ENCODE data around the gene SEL1L2. TPM values are rescaled to one million over a fixed set of nuclear protein-coding genes. Genes with fewer than 3 reads are reported as not detected.

The SEL1L2 gene
- total RNA-seq, 1 experiment from 2014 or later: not detected

DNA sequence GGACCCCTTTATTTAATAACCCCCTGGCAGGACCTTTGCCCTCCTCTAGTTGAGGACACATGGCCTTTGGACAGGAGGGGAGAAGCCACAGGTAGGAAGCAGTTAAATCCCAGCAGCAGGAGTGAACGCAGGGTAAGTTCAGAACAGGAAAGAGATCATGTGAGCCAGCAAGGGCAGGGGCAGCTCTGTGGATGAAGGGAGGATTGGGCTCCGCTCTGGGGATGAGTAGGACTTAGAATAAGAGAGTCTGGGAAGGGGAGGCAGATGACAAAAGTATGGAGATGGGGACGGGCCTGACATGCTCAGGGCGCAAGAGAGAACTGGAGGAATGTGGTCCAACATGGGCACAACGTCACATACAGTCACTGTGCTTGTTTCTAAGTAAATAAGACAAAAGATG lies 116.6 kb downstream of the SEL1L2 start:
- DNase-seq (ENCODE audit: extremely low read depth, low read depth): no peak

DNA sequence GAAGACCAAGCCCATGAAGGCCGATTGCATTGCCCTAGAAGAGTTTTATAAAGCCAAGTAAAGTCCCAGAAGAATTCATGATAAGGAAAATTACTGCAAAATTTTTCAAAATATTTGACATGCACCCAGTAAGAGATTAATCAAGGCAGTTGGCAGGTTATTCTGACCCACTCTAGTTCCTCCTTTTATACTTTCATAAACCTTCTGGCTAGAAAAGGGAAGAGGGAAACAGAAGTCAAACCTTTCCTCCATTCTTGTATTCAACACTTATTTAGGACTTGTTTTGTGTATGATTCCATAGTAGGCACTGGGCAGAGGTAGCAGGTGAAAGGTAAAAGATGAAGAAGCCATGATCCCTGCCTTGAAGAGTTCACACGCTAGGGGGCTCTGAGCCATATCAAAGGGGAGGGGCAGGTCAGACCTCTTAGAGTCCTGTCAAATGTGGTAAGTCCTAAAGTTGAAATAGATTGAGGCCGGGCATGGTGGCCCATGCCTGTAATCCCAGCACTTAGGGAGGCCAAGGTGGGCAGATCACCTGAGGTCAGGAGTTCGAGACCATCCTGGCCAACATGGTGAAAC lies 120.2 kb downstream of the SEL1L2 start:
- no peak for DNase-seq (ENCODE audit: extremely low read depth, low read depth)

DNA sequence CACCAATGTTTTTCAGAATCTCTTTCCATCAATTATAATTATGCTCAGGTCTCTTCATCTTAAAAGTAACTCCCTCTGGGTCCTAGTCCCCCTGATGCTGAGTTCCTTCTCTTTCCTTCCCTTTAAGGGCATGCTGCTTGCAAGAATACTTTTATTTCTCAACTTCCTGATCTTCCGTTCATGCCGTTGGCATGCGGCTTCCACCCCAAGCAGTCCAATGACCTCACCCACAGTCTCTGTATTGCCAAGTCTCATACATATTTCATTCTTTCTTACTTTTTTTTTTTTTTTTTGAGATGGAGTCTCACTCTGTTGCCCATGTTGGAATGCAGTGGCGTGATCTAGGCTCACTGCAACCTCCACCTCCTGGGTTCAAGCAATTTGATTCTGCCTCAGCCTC lies 122.1 kb downstream of the SEL1L2 start:
- no peak for DNase-seq (ENCODE audit: extremely low read depth, low read depth)

DNA sequence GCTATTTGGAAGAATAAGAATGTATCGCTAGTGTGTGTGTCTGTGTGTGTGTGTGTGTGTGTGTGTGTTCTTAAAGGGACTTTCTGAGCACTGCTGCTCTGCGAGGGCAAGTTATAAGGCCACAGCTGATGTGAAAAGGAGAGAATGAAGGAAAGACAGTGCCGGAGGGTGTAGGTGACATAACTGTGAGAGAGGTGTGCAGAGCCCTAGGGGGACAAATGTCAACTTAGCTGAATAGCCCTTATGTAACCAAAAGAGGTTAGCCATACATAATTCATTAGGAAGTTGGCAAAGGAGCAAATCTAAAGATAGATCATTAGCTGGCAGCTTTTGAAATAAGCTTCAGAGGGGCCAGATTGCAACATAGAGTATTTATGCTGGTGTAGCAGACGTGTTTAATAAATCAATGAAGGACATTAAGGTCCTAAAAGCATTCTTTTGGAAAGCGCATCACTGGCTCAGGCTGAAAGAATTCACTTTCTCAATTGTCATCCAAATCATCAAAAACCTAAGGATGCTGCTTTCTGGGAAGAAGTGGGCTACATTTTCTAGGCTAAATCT lies 124.5 kb downstream of the SEL1L2 start:
- DNase-seq (ENCODE audit: extremely low read depth, low read depth): no peak

DNA sequence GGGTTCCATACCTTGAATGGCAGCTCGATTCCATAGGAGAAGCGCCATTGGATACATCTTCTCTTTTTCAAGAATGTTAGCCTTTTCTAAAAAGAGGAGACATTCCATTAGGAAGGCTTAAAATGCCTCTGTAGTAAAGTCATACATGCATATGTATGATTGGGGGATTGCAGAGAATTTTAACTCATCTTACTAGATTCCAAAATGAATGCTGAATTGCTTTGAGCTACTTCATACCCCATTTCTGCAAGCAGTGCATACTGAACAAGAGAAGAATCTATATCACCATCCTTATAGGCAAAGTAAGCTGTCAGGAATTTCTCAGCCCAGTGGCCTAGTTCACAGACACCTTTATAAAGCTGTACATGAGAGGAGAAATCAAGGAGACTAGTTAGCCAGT lies 125.3 kb downstream of the SEL1L2 start:
- DNase-seq (ENCODE audit: extremely low read depth, low read depth): no peak

DNA sequence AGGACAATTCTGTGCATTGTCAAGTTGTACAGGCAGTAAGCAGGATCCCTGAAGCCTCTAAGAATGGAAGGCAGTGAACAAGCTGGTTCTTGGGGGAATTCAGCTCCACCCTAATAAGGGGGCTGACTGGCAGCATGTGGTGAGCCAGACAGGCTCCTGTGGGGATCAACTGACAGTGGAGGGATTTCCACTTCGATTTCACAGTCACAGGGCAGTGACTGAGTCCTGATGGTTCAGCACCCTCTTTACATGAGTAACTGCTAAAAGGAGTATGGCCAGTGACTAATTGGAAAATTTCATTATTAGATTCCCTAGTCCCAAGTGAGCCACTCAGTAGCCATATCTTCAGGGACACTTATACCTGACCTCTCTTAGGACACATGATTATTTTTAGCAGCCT lies 127.2 kb downstream of the SEL1L2 start:
- DNase-seq (ENCODE audit: extremely low read depth, low read depth): no peak

DNA sequence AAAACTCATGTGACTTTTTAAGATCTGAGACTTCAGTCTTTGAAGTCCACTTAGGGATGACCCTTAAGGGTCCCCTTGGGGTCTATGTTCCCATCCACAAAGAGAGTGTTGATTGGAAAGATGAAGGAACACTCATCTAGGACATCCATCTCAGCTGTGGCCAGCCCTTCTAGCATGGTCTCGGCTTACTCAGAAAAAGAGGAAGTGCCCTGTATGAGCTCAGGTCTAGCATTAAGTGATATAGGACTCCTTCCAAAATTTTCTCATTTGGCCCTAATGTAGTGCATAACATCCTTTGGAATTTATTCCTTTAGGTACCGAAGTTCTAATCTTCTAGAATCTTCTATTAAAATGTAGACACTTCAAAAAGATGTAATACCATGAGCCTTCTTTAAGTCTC lies 128.2 kb downstream of the SEL1L2 start:
- no peak for DNase-seq (ENCODE audit: extremely low read depth, low read depth)

DNA sequence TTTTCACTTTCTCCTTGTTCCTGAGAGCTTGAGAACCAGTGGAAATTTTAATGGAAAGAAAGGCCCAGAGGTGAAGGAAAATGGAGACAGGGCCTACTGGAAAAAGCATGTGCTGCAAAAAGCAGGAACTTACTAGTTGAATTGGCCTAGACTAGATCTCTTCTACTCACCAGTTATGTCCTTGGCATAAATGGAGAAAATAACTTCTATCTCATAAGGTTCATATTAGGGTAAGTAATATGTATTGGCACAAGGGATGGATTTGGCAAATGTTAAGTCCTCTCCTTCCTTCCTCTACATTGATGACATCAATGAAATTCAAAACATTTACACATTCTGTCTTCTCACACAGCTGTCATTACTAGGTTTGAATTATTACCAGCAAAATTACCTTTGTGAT lies 131.5 kb downstream of the SEL1L2 start:
- DNase-seq (ENCODE audit: extremely low read depth, low read depth): no peak

DNA sequence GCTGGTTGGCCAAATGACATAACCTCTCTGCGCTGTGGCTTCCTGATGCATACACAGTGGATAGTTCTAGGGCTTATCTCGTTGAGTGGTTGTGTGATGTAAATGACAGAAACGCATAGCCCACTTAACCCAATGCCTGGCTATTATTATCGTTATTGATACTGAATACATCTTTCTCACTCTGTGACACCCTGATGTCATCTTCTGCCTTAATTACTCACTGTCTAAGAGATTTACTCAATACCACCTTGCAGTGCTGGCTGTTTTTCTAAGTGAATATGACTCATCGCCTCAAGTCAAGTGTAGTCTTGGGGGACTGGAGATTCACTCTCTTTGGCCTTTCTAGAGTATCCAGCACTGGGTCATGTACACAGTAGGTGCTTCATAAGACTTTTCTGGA lies 132.0 kb downstream of the SEL1L2 start:
- DNase-seq (ENCODE audit: extremely low read depth, low read depth): no peak

DNA sequence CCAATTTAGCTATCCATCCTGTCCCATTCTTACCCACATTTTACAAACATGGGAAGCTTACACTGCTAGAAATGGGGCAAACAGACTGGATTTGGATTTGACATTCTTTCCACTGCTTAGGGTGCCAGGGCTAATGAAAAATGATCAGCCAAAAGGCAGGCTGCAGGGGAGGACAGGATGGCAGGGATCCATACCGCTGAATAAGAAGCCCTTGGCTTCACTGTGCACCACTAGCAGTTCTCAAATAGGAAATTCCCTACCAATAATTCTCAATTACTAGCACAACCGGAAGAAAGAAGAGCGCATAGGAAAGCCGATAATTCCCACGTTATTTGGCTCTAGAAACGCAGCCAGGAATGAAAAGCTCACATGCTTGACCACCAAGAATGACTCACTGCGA lies 132.5 kb downstream of the SEL1L2 start:
- DNase-seq (ENCODE audit: extremely low read depth, low read depth): no peak

DNA sequence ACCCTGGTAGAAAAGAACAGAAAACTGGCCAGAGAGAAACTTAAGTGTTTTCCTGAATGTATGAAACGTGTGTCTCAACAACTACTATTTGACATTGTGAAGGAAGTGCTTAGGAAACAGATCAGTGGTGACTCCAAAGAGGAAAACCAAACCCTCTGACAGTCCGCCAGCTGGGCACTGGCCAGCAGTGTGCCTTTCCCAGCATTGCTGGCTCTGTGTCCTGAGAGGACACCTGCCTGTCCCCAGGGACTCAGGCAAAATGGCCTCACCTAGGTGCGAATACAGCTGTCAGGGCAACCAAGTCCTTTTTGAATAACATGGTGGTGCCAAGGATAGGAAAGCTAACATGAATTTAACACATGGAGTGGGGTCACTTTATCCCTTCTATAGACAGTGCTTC lies 133.1 kb downstream of the SEL1L2 start:
- DNase-seq (ENCODE audit: extremely low read depth, low read depth): no peak

DNA sequence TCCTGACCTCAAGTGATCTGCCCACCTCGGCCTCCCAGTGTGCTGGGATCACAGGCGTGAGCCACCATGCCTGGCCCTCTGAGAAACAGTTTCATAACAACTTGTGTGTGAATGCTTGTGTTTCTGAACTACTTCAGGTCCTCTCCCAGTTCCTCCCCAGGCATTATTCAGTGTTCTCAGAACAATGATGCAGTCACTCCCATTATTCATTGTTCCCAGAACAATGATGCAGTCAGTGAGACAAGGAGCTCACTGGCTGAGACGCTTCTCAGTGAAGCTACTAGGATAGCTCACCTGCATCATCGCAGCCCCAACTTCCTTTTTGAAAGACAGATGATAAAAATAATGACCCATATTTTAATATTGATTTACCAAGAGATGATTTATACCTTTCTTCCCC lies 134.1 kb downstream of the SEL1L2 start:
- no peak for DNase-seq (ENCODE audit: extremely low read depth, low read depth)

DNA sequence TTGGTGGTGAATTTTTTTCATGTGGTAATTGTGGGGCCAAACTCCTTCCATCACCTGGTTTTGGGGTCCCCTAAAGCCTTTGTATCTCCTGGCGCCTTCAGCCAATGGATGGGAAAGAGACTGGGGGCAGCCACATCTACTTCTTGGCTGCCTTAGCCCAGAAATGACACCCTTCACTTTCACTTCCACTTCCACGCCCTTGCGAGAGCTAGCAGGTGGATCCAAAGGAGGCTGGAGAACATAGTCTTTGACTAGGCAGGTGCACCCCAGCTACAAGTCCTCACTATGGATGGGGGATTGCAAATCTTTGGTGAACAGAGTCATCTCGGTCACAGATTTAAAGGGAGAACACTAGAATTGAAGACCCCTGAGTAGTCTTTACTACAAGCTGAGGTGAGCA lies 134.8 kb downstream of the SEL1L2 start:
- DNase-seq (ENCODE audit: extremely low read depth, low read depth): no peak

DNA sequence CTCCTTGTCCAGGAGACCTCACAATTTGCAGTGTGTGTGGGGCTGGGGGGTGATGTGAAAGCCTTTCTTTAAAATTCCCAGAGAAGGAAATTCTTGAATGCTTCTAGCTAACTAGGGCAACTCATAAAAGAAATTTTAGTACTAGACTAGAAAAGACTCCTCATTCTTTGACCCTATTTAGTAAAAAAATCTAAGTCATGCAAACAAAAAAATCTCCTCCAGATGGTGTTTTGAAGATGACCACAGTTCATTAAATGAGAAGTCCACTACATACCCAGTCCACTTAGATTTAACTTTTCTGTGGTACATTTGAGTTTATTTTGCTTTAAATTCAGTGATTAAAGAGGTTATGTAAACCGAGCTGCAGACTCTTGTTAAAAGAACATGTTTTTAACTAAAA lies 138.1 kb downstream of the SEL1L2 start:
- no peak for DNase-seq (ENCODE audit: extremely low read depth, low read depth)

DNA sequence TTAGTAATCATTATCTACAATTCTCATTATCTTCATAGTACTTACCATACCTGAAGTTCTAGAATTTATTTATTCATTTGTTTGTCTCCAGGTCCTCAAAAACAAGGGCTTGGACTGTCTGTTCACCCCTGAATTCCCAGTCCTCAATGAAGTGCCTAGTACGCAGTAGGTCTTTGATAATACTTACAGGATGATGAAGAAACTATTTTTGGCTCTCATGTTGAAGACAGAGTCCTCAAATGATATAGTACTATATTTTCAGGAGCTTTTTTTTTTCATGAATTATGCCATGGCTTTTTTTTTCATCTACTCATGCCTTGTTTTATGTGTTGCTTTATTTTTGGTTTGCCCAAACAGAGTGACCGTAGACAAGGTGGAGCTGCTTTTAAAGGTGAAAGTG lies 139.1 kb downstream of the SEL1L2 start:
- no peak for DNase-seq (ENCODE audit: extremely low read depth, low read depth)

DNA sequence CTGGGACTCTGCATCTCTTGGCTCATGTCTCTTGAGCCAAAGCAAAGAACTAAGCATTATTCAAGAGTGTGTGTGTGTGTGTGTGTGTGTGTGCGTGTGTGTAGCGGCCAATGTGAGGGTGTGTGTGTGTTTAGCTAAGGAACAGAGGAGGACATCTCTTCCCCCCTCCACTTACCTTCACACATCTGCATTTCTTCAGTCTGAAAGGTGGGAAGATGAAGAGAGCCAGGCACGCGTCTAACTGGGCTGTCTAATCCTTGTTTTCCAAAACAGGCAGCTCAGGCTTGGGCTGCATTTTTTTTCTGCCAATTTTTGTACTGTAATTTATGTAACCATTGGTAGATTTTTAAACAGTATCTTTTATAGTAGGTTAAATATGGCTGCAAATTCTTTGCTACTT lies 146.1 kb downstream of the SEL1L2 start:
- DNase-seq (ENCODE audit: extremely low read depth, low read depth): no peak

DNA sequence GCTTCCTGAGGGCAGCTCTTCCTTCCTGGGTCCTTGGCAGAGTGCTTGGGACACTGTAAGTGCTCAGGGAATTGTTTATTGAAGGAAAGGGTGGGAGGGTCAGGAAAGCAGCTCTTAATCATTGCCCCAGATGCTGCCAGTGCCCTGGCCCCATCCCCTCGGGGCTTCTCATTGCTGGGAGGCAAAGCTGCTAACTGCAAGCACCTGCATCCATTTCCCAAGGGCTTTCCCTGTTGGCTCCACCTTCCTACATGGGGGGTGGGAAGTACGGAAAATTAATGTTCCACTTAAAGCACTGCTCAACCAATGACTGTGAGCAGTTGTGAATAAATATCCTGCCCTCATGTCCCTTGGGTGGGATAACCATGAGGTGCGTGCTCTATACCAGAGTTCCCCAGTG lies 149.2 kb downstream of the SEL1L2 start:
- DNase-seq (ENCODE audit: extremely low read depth, low read depth): no peak

DNA sequence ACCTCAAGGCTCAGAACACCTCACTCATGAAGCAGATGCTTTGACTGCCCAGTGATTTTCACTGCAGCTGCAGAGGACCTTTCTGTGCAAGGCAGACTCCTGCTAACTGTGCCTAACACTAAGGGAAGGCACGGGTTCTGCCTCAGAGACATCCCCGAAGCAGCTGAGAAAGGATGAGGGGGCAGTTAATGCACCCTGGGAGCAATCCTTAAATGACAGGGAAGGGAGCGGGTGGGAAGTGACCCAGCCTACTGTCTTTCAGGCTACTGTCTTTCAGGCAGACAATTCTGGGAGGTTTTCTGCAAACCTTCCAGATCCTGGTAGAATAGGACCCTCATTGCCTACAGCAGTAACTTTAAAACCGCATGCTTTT lies 150.3 kb downstream of the SEL1L2 start:
- DNase-seq (ENCODE audit: extremely low read depth, low read depth): no peak

DNA sequence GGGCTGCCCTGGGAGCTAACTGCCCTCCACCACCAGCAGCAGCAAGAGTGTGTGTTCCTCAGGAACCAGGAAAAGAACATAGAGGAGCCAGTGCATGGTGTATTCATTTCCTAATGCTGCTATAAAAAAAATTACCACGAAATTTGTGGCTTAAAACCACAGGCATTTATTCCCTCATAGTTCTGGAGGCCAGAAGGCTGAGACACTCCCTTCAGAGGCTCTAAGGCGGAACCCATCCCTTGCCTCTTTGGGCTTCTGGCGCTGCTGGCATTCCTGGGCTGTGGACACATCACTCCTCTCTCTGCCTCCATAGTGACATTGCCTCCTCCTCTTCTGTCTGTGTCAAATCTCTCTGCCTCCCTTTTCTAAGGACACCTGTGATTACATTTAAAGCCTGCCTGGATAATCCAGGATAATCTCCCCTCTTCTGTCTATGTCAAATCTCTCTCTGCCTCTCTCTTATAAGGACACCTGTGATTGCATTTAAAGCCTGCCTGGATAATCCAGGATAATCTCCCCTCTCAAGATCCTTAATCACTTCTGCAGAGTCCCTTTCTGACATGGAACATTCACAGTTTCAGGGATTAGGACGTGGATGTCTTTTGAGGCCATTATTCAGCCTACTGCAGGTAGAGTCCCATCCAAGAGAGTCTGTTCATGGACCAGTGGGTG lies 150.9 kb downstream of the SEL1L2 start:
- DNase-seq (ENCODE audit: extremely low read depth, low read depth): no peak

DNA sequence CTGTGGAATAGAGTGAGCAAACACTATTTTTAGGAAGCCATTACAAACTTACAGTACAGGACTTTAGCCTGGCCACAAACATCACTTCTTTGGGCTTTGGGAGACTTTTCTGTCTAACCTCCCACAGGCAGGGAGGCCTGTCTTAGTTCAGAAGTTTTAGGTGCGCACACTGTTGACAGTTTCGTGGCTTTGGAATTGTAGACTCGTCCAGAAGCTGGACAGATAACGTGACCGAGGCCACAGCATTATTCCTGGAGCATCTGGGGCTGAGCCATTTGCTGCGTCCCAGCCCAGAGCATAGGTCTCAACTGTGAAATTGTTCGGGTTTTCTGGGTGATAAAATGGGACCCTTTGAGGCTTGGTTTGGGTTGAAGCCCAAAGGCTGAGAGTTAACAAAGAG lies 151.8 kb downstream of the SEL1L2 start:
- no peak for DNase-seq (ENCODE audit: extremely low read depth, low read depth)

DNA sequence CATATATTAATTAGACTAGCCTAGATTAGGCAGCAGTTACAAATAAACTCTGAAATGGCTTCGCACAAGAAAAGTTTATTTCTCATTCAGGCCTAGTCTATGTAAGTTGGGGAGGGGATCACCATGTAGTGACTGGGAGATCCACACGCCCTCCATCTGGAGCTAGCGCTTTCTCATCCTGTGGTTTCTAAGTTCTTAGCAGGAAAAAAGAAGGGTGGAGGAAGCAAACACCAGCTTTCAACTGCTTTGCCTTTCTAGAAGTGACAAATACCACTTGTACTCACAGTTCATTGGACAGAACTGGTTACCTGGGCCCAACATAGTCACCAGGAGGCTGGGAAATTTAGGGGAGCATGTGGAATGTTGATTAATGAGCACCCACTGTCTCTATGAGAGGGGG lies 158.9 kb downstream of the SEL1L2 start:
- no peak for DNase-seq (ENCODE audit: extremely low read depth, low read depth)

DNA sequence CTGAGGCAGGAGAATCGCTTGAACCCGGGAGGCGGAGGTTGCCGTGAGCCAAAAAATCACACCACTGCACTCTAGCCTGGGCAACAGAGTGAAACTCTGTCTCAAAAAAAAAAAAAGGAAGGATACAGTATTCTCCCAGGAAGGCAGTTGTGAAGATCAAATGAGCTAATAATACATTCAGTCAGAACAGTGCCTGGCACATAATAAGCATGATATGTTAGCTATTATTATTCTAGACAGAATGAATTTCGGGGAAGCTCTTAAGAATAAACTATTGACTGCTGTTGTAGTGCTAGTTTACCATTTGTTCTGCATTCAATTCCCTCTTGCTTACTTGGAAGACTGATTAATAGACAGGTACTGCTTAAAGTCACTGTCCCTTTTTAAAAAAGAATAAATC lies 164.9 kb downstream of the SEL1L2 start:
- no peak for DNase-seq (ENCODE audit: extremely low read depth, low read depth)

DNA sequence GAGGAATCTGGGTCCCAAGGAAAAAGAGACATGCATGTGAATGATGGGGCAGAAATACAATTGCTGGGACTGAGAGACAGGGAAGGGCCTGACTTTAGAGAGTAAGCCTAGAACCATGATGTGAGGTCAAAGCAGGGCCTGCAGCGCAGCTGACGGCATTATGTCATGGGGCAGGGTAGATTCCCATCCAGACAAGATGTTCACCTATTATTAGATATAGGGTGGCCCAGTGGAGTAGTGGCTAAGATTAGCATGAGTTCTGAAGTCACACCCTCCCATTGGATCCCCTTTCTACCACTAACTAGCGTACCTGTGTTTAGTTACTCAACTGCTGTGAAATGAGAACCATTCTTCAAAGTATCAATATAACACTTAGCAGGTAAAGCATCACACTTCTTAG lies 166.0 kb downstream of the SEL1L2 start:
- DNase-seq (ENCODE audit: extremely low read depth, low read depth): no peak

Measured in NCI-H460 (cell line).